OCI-LY7 (cell line): ENCODE measurements around the gene LZTFL1. TPM values are rescaled to one million over a fixed set of nuclear protein-coding genes. Genes with fewer than 3 reads are reported as not detected.

ENCODE experiments used
- BruUV-seq: library from RNA; stranded (reverse); fragments of 400-500 nt; replicated peaks from 2 replicates; lab custom pipeline; 2021; lab: Mats Ljungman, UMichigan
- CTCF ChIA-PET: fragments of 300-600 bp; sonication (Branson Sonifier 250); formaldehyde crosslinking; loops from one replicate; lab custom pipeline; 2022; ENCODE audit warnings: antibody characterized with exemption; ENCODE audit not compliant: unreplicated experiment; lab: Charles Lee
- POLR2A ChIA-PET: fragments of 300-600 bp; sonication (Branson Sonifier 250); formaldehyde crosslinking; loops from one replicate; lab custom pipeline; 2022; ENCODE audit warnings: antibody characterized with exemption; lab: Charles Lee
- DNase-seq: peaks from one replicate; pipeline ENCODE4 v3.0.0-alpha.2; 2015; ENCODE audit warnings: low spot score
- H2AFZ ChIP-seq: fragments of 200-600 bp; sonication (generic), shearing (Covaris generic); 2 replicates; pipeline ENCODE4 v1.6.1; 2014; ENCODE audit warnings: mild to moderate bottlenecking, antibody characterized with exemption, low read length, moderate library complexity
- H3K27ac ChIP-seq: fragments of 200-600 bp; sonication (generic); 2 replicates; pipeline ENCODE4 v1.5.1; 2014; ENCODE audit warnings: mixed run types, low read depth, mild to moderate bottlenecking, moderate library complexity, low read length, inconsistent platforms; ENCODE audit not compliant: poor library complexity, severe bottlenecking
- H3K36me3 ChIP-seq: fragments of 200-600 bp; sonication (generic); 2 replicates; pipeline ENCODE4 v1.6.1; 2014; ENCODE audit warnings: mild to moderate bottlenecking, antibody characterized with exemption, low read length, moderate library complexity, mixed read lengths; ENCODE audit not compliant: insufficient read depth
- H3K4me1 ChIP-seq: fragments of 200-600 bp; sonication (generic); 2 replicates; pipeline ENCODE4 v1.5.1; 2014; ENCODE audit warnings: mild to moderate bottlenecking, low read length; ENCODE audit not compliant: insufficient read depth, poor library complexity, severe bottlenecking
- H3K4me2 ChIP-seq: fragments of 200-600 bp; sonication (generic); 2 replicates; pipeline ENCODE4 v1.6.1; 2014; ENCODE audit warnings: mild to moderate bottlenecking, low read length
- H3K4me3 ChIP-seq: fragments of 200-600 bp; sonication (generic); 2 replicates; pipeline ENCODE4 v1.5.1; 2014; ENCODE audit warnings: mild to moderate bottlenecking, low read depth, low read length; ENCODE audit not compliant: poor library complexity, severe bottlenecking
- H3K79me2 ChIP-seq: fragments of 200-600 bp; sonication (generic); 2 replicates; pipeline ENCODE4 v1.6.1; 2016; ENCODE audit warnings: low read depth, mild to moderate bottlenecking, low read length, moderate library complexity, mixed read lengths; ENCODE audit not compliant: insufficient read depth
- H3K9me2 ChIP-seq: fragments of 200-600 bp; sonication (generic); 2 replicates; pipeline ENCODE4 v1.6.1; 2016; ENCODE audit warnings: mild to moderate bottlenecking, low read length, mixed read lengths; ENCODE audit not compliant: insufficient read depth
- H3K9me3 ChIP-seq: fragments of 200-600 bp; sonication (generic); 2 replicates; pipeline ENCODE4 v1.6.1; 2014; ENCODE audit warnings: mild to moderate bottlenecking, mixed run types, low read length, mixed read lengths
- H4K20me1 ChIP-seq: fragments of 200-600 bp; sonication (generic); 2 replicates; pipeline ENCODE4 v1.6.1; 2014; ENCODE audit warnings: mild to moderate bottlenecking, antibody characterized with exemption, low read length, moderate library complexity, mixed read lengths; ENCODE audit not compliant: insufficient read depth
- CTCF ChIP-seq: fragments of 200-600 bp; sonication (generic); conservative IDR thresholded peaks from 2 replicates; pipeline ENCODE4 v1.5.1; 2014; ENCODE audit warnings: mild to moderate bottlenecking, antibody characterized with exemption, low read length, moderate library complexity, mixed read lengths
- EZH2phosphoT487 ChIP-seq: fragments of 200-600 bp; sonication (generic); IDR thresholded peaks from 2 replicates; pipeline ENCODE4 v1.6.1; 2018; ENCODE audit warnings: low read depth, borderline replicate concordance, mild to moderate bottlenecking, mixed run types, antibody characterized with exemption, low read length, moderate library complexity, mixed read lengths
- intact Hi-C: fragments of 100-400 bp; cut with micrococcal nuclease; formaldehyde crosslinking; loops from one replicate; pipeline ENCODE4 v1.10.0; 2022; ENCODE audit not compliant: unreplicated experiment
- total RNA-seq, 2 experiments: library from RNA; depleted of rRNA in 1 of 2; stranded (reverse); fragments of >200 nt in 1 of 2; shearing (Covaris generic) in 1 of 2; gene quantifications; 2 replicates each; pipeline ENCODE4 v1.2.3, GENCODE V29; 2014 to 2022

LZTFL1 gene
- total RNA-seq, 2 experiments from 2014 or later = 3.2 to 8.7 TPM

GRCh38 chr3:45874677-45875346, 32.9 kb upstream of the LZTFL1 start:
- Histone ChIP-seq H3K4me3 (no peak overlapping the region), H3K4me2 (no peak overlapping the region), H2AFZ (no peak overlapping the region), H3K79me2 (no peaks in the 10 kb centered on the region), H3K27ac (no peak overlapping the region), H3K4me1 (no peaks in the 10 kb centered on the region), H3K9me2 (no peaks in the 10 kb centered on the region), H3K9me3 (no peaks in the 10 kb centered on the region), H3K36me3 (no peaks in the 10 kb centered on the region), H4K20me1 (no peaks in the 10 kb centered on the region)
- no peak for DNase-seq
- intact Hi-C loops = no loop called here
- POLR2A ChIA-PET = interaction anchor here (0.6 kb wide), 1 partner anchor 215 kb away, joined by 7 read pairs; no protein-coding TSS in a partner anchor
- TF ChIP-seq CTCF = no peak
- no peak for TF ChIP-seq EZH2phosphoT487
- CTCF ChIA-PET = no interaction called here
- BruUV-seq = no TSS peak

GRCh38 chr3:45873638-45874037, 31.7 kb upstream of the LZTFL1 start:
- intact Hi-C loops = no loop called here
- DNase-seq = no peak
- no TSS peak for BruUV-seq
- Histone ChIP-seq H3K27ac (no peak overlapping the region), H3K4me2 (no peak overlapping the region), H2AFZ (no peak overlapping the region), H3K9me2 (no peaks in the 10 kb centered on the region), H3K4me3 (no peak overlapping the region), H3K79me2 (no peaks in the 10 kb centered on the region), H3K36me3 (no peaks in the 10 kb centered on the region), H3K9me3 (no peaks in the 10 kb centered on the region), H4K20me1 (no peaks in the 10 kb centered on the region), H3K4me1 (no peaks in the 10 kb centered on the region)
- TF ChIP-seq CTCF (no peak), EZH2phosphoT487 (no peak)
- ChIA-PET CTCF (no interaction called here), POLR2A (no interaction called here)

- H3K4me2 ChIP-seq = no peak overlapping the region
- no peak for DNase-seq
- no peaks in the 10 kb centered on the region for H3K9me3 ChIP-seq
- H3K79me2 ChIP-seq = no peaks in the 10 kb centered on the region
- TF ChIP-seq CTCF (no peak), EZH2phosphoT487 (no peak)
- no peak overlapping the region for H3K27ac ChIP-seq
- BruUV-seq = no TSS peak
- no peaks in the 10 kb centered on the region for H3K9me2 ChIP-seq
- intact Hi-C loops = no loop called here
- no peaks in the 10 kb centered on the region for H4K20me1 ChIP-seq
- CTCF ChIA-PET = no interaction called here
- no peaks in the 10 kb centered on the region for H3K36me3 ChIP-seq
- H2AFZ ChIP-seq = no peak overlapping the region
- POLR2A ChIA-PET = no interaction called here
- no peaks in the 10 kb centered on the region for H3K4me1 ChIP-seq
- H3K4me3 ChIP-seq = no peak overlapping the region
Measured at GRCh38 chr3:45873036-45873435, 31.1 kb upstream of the LZTFL1 start.
